NCI-H146 (cell line): ENCODE results near the gene ST8SIA6.
"Not testable (repeated sequence)": the region's sequence is repeated elsewhere in the genome, so short reads cannot be mapped to it uniquely, and the experiment has no call there.

Experiments
- DNase-seq: peaks from one replicate; lab custom pipeline; 2025; lab: John Stamatoyannopoulos, UW

The ST8SIA6 gene, protein sequence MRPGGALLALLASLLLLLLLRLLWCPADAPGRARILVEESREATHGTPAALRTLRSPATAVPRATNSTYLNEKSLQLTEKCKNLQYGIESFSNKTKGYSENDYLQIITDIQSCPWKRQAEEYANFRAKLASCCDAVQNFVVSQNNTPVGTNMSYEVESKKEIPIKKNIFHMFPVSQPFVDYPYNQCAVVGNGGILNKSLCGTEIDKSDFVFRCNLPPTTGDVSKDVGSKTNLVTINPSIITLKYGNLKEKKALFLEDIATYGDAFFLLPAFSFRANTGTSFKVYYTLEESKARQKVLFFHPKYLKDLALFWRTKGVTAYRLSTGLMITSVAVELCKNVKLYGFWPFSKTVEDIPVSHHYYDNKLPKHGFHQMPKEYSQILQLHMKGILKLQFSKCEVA

GRCh38 chr10:17454161-17455014, at the start of gene ST8SIA6:
ST8SIA6 (minus strand) TSS chr10:17454595; CDS start chr10:17454255, 340 bp downstream.
- DNase-seq = peak; percentile 68

- DNase-seq = no peak
These were observed 49.4 kb upstream of the ST8SIA6 start for GRCh38 chr10:17503795-17504194.

- no peak for DNase-seq
These were observed 48.4 kb upstream of the ST8SIA6 start for GRCh38 chr10:17502814-17503213.

- not testable (repeated sequence) for DNase-seq
These were observed 44.6 kb upstream of the ST8SIA6 start for GRCh38 chr10:17499014-17499413.

DNA sequence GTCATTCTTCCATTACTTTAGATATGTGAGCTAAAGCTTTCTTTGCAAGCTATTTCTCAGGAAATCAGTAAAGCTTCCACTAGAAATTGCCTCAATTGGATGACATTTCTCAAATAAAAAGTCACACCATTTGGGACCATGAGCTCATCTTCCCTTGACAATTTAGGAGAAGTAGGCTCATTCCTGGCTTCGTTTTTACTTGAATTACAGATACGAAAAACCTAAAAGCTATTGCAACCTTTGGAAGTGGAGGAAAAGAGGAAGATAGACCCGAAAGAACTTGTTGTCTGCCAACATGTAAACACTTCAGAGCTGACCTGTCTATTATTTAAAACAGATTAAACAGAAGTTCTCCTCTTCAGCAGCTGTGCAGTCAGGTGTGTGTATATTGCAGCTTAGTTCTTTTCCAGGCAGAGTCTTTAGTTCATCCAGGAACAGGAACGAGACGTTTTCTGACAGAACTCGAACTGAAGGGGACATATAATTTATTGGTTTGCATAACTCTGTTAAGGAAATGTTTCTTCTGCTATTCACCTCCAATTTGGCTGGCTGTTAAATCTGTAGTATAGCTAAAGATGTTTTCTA, 43.1 kb upstream of the ST8SIA6 start:
- DNase-seq = no peak

DNA sequence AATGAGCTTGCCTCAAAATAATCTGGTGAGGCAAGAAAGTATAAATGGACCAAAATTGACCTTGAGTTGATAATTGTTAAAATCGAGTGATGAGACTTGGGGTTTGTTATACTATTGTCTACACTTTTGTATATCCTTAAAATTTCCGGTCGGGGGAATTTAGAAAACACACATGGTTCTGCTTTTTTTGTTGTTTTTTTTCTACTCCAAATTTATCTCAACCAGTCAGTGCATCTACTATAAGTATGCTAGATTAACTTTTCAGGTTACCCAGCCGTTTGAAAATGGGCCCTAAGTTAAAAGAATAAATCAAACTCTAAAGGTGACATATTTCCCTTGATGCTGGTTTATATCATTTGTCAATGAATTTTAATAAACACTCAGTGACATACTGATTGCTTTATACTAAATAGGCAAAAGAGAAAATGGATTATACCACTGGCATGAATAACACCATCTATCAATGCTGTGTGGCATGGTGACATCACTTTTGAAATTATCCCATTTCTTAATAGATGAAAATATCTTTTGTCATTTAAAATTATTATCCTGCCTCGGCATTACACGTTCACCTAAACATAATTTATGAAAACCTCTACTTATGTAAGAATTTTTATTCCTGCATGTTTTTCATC, 40.3 kb upstream of the ST8SIA6 start:
- DNase-seq = no peak

GRCh38 chr10:17488848-17489247, 34.5 kb upstream of the ST8SIA6 start:
- DNase-seq = no peak

DNA sequence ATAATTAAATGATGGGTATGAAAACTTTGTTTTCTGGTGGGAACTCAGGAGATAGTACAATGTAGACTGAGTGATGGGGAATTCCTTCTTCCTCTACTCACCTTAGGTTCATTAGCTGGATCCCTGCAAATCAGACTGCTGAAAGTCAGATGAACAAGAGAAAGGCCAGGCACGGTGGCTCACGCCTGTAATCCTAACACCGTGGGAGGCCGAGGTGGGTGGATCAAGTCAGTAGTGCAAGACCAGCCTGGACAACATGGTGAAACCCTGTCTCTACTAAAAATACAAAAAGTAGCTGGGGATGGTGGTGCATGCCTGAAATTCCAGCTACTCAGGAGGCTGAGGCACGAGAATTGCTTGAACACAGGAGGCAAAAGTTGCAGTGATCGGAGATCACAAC, 28.7 kb upstream of the ST8SIA6 start:
- DNase-seq = no peak

- DNase-seq = no peak
These were observed 25.4 kb upstream of the ST8SIA6 start for GRCh38 chr10:17479822-17480221.

DNA sequence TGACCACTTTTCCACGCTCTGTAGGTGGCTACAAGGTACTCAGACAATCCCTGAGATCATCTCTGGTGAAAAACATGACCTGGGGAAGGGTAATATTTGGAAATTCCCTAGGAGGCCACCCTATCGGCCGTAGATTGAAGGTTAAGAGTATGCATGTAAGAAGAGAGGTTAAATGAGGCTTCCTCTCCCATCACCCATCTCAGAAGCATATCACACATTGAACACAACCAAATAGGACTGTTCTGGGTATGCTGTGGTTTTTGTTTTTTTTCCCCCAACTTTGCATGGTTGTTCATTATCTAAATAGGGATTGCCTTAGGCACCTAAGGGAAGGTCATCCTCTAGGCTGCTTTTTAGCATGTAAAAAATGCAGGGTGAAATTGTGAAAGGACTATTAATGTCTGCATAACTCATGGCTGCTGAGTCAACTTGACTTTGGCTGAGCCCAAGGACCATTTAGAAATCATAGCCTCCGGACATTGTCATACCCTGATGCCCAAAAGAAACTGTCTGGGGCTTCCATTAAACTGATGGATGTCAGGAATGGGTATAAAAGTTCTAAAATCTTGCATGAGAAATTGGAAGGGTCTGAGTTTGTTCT, 24.7 kb upstream of the ST8SIA6 start:
- no peak for DNase-seq

GRCh38 chr10:17476073-17476472, 21.7 kb upstream of the ST8SIA6 start:
- DNase-seq = no peak

- no peak for DNase-seq
These were observed 21.3 kb upstream of the ST8SIA6 start for GRCh38 chr10:17475661-17476060.

- peak; percentile 87 for DNase-seq
These were observed 20.4 kb upstream of the ST8SIA6 start for GRCh38 chr10:17474595-17475323.

- DNase-seq = no peak
These were observed 19.0 kb upstream of the ST8SIA6 start for GRCh38 chr10:17473228-17473950.

DNA sequence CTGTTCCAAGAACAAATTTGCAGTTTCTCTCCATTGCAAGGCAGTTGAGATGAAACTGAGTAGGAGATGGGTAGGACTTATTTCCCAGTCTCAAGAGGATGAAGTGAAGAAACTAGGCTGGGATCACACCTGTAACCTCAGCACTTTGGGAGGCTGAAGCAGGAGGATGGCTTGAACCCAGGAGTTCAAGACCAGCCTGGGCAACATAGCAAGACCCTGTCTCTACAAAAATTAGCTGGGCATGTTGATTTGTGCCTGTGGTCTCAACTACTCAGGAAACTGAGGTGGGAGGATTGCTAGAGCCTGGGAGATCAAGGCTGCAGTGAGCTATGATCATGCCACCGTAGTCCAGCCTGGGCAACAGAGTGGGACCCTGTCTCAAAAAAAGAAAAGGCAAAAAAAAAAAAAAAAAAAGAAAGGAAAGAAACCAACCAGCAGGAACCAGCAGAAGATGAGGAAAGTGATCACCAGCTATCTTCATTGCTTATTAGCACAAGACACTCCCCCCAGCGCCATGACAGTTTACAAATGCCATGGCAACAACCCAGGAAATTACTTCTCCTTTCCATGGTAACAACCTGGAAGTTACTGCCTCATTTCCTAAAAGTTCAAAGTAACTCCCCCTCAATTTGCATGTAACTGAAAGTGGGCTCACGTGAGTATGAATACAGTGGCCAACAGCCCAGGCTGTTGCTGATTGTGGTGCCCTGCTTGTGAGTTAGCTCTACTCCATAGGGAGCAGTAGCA, 18.3 kb upstream of the ST8SIA6 start:
- no peak for DNase-seq

GRCh38 chr10:17470246-17470645, 15.9 kb upstream of the ST8SIA6 start:
- no peak for DNase-seq

DNA sequence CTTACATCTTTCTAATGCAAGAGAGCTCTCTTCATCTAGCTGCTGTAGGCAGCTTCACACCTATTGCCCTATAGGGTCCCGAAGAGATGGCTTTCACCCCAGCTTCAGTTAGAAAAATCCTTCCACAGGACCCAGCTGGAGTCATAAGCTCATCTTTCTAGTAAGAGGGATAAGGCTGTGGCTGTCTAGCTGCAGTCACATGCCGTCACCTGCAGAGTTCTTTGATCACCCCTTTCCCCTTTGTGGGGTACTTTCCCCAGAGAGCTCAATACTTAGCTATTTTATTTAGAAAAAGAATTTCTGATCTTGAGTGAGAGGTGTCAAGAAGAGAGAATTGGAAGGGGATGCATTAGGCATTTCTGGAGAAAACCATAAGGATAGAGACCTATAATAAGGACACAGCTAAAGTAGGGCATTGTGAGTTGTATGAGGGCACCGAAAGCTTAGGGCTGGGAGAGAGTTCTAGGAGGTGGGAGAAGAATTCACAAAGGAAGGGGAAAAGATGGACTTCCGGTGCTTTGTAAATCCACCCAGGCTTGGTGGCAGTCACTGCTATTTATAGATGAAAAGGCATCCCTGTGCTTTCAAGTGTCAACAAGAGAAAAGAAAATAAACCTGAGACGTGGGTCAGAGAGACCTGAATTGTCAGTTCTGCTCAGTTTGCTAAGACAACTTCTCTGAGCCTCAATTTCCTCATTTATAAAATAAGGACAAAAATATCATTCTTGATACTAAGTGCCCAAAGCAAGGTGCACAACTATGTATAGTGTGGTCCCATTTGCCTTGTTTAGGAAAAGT, 11.1 kb upstream of the ST8SIA6 start:
- DNase-seq = no peak

GRCh38 chr10:17464545-17464944, 10.2 kb upstream of the ST8SIA6 start:
- no peak for DNase-seq

GRCh38 chr10:17460756-17461155, 6.4 kb upstream of the ST8SIA6 start:
- DNase-seq = no peak
